ENCODE data around the gene TUFM.
"Not testable (repeated sequence)": the region's sequence is repeated elsewhere in the genome, so short reads cannot be mapped to it uniquely, and the experiment has no call there.

TUFM gene

GRCh38 chr16:28875134-28876018 is 29.2 kb upstream of the TUFM start:
- DNase-seq (ENCODE audit: low spot score): peak; percentile 39

GRCh38 chr16:28874406-28874805 is 28.3 kb upstream of the TUFM start:
- no peak for DNase-seq (ENCODE audit: low spot score)

- peak; percentile 60 for DNase-seq (ENCODE audit: low spot score)
These were observed 27.5 kb upstream of the TUFM start for GRCh38 chr16:28873543-28874201.

GRCh38 chr16:28872952-28873351 is 26.8 kb upstream of the TUFM start:
- no peak for DNase-seq (ENCODE audit: low spot score)

GRCh38 chr16:28869201-28869600 is 23.1 kb upstream of the TUFM start:
- DNase-seq (ENCODE audit: low spot score): no peak

GRCh38 chr16:28867646-28868045 is 21.5 kb upstream of the TUFM start:
- DNase-seq (ENCODE audit: low spot score): not testable (repeated sequence)

- DNase-seq (ENCODE audit: low spot score): no peak
These were observed 21.1 kb upstream of the TUFM start for GRCh38 chr16:28867241-28867640.

GRCh38 chr16:28866454-28866804 is 20.3 kb upstream of the TUFM start:
- no peak for DNase-seq (ENCODE audit: low spot score)

GRCh38 chr16:28865722-28866453 is 19.7 kb upstream of the TUFM start:
- no peak for DNase-seq (ENCODE audit: low spot score)

GRCh38 chr16:28865001-28865688 is 19.0 kb upstream of the TUFM start:
- DNase-seq (ENCODE audit: low spot score): no peak

GRCh38 chr16:28863929-28864793 is 18.0 kb upstream of the TUFM start:
- no peak for DNase-seq (ENCODE audit: low spot score)

- DNase-seq (ENCODE audit: low spot score): no peak
These were observed 13.2 kb upstream of the TUFM start for GRCh38 chr16:28859326-28859725.

GRCh38 chr16:28858421-28858820 is 12.3 kb upstream of the TUFM start:
- DNase-seq (ENCODE audit: low spot score): no peak

GRCh38 chr16:28846933-28847273 is 755 bp upstream of the TUFM start:
- DNase-seq (ENCODE audit: low spot score): peak; percentile 44

GRCh38 chr16:28845761-28846079 is 428 bp downstream of the TUFM start:
- no peak for DNase-seq (ENCODE audit: low spot score)

GRCh38 chr16:28845293-28845692 is 855 bp downstream of the TUFM start:
- DNase-seq (ENCODE audit: low spot score): peak; percentile 80

- no peak for DNase-seq (ENCODE audit: low spot score)
These were observed 1.8 kb downstream of the TUFM start for GRCh38 chr16:28844226-28844885.

GRCh38 chr16:28843766-28844165 is 2.4 kb downstream of the TUFM start:
- no peak for DNase-seq (ENCODE audit: low spot score)

- DNase-seq (ENCODE audit: low spot score): no peak
These were observed 3.5 kb downstream of the TUFM start for GRCh38 chr16:28842696-28843095.

GRCh38 chr16:28839899-28840298 is 6.2 kb downstream of the TUFM start:
- DNase-seq (ENCODE audit: low spot score): peak; percentile 41
